ENCODE results near the gene BCL6B.
A peak's percentile ranks its signal among the peaks of the same experiment; 100 is the strongest.
"Not testable (repeated sequence)": the region's sequence is repeated elsewhere in the genome, so short reads cannot be mapped to it uniquely, and the experiment has no call there.

BCL6B gene

GRCh38 chr17:7046725-7047397, 24.0 kb downstream of the BCL6B start:
- Histone ChIP-seq H3K27me3 (replicated peaks; ENCODE audit: control insufficient read depth, insufficient read depth, low read length) (peaks cover 35% of the 10 kb centered on the region), H3K4me3 (ENCODE audit: low read length) (peak overlapping the region; percentile 44)
- not testable (repeated sequence) for DNase-seq (ENCODE audit: low read depth)

GRCh38 chr17:7047566-7047965, 24.7 kb downstream of the BCL6B start:
- no peak overlapping the region for H3K4me3 ChIP-seq (ENCODE audit: low read length)
- H3K4me1 ChIP-seq (ENCODE audit: control insufficient read depth, insufficient read depth, low read length): peaks cover 10% of the 10 kb centered on the region
- H3K36me3 ChIP-seq (ENCODE audit: control insufficient read depth, insufficient read depth, low read length, severe bottlenecking): no peaks in the 10 kb centered on the region
- no peak overlapping the region for H3K9ac ChIP-seq (ENCODE audit: low read length)
- no peak for DNase-seq (ENCODE audit: low read depth)
- H3K9me3 ChIP-seq (ENCODE audit: control insufficient read depth, low read length): no peaks in the 10 kb centered on the region
- peaks cover 34% of the 10 kb centered on the region for H3K27me3 ChIP-seq (replicated peaks; ENCODE audit: control insufficient read depth, insufficient read depth, low read length)

More at GRCh38 chr17:7046725-7047397, 24.0 kb downstream of the BCL6B start:
- H3K36me3 ChIP-seq (ENCODE audit: control insufficient read depth, insufficient read depth, low read length, severe bottlenecking); H3K9me3 ChIP-seq (ENCODE audit: control insufficient read depth, low read length); H3K4me1 ChIP-seq (ENCODE audit: control insufficient read depth, insufficient read depth, low read length); H3K9ac ChIP-seq (ENCODE audit: low read length): not testable (repeated sequence)

DNA sequence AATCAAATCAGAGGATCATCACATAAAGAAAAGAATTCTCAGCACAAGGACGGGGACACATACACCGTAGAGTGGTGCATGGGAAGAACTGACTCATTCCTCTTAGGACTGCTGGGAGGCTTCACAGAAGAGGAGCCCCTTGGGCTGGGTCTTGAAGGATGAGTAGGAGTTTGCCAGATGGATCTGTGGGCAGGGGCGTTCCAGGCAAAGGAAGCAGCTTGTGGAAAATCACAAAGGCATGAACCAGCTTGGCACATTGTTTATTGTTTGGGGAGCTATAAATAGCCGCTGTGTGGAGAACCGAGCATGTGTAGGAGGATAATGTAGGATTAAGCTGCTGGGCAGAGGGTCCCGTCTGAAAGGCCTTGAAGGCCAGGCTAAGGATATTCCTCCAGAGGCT, 26.1 kb downstream of the BCL6B start:
- no peaks in the 10 kb centered on the region for H3K9me3 ChIP-seq (ENCODE audit: control insufficient read depth, low read length)
- DNase-seq (ENCODE audit: low read depth): no peak
- no peaks in the 10 kb centered on the region for H3K36me3 ChIP-seq (ENCODE audit: control insufficient read depth, insufficient read depth, low read length, severe bottlenecking)
- no peak overlapping the region for H3K9ac ChIP-seq (ENCODE audit: low read length)
- peaks cover 31% of the 10 kb centered on the region for H3K27me3 ChIP-seq (replicated peaks; ENCODE audit: control insufficient read depth, insufficient read depth, low read length)
- H3K4me1 ChIP-seq (ENCODE audit: control insufficient read depth, insufficient read depth, low read length): no peaks in the 10 kb centered on the region
- no peak overlapping the region for H3K4me3 ChIP-seq (ENCODE audit: low read length)

DNA sequence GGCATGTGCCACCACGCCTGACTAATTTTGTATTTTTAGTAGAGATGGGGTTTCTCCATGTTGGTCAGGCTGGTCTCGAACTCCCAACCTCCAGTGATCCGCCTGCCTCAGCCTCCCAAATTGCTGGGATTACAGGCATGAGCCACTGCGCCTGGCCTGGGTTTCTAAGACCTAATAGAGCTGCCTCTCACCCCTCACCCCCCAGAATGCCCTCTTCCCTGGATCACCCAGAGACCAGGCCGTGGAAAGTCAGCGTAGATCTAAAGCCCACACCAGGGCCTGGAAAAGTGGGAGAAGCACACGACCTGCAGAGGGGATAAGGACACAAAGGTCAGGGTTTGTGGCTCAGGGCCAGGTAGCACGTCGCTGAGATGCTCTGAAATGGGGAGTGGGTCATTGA, 27.7 kb downstream of the BCL6B start:
- not testable (repeated sequence) for H3K36me3 ChIP-seq (ENCODE audit: control insufficient read depth, insufficient read depth, low read length, severe bottlenecking); H3K9me3 ChIP-seq (ENCODE audit: control insufficient read depth, low read length); DNase-seq (ENCODE audit: low read depth); H3K4me3 ChIP-seq (ENCODE audit: low read length); H3K4me1 ChIP-seq (ENCODE audit: control insufficient read depth, insufficient read depth, low read length); H3K9ac ChIP-seq (ENCODE audit: low read length)
- H3K27me3 ChIP-seq (replicated peaks; ENCODE audit: control insufficient read depth, insufficient read depth, low read length): peaks cover 34% of the 10 kb centered on the region

- no peaks in the 10 kb centered on the region for H3K9me3 ChIP-seq (ENCODE audit: control insufficient read depth, low read length)
- H3K4me3 ChIP-seq (ENCODE audit: low read length): no peak overlapping the region
- no peaks in the 10 kb centered on the region for H3K36me3 ChIP-seq (ENCODE audit: control insufficient read depth, insufficient read depth, low read length, severe bottlenecking)
- H3K9ac ChIP-seq (ENCODE audit: low read length): no peak overlapping the region
- peak; percentile 21 for DNase-seq (ENCODE audit: low read depth)
- H3K27me3 ChIP-seq (replicated peaks; ENCODE audit: control insufficient read depth, insufficient read depth, low read length): peaks cover 25% of the 10 kb centered on the region
- peaks cover 5% of the 10 kb centered on the region for H3K4me1 ChIP-seq (ENCODE audit: control insufficient read depth, insufficient read depth, low read length)
Measured at GRCh38 chr17:7056386-7056785, 33.5 kb downstream of the BCL6B start.

DNA sequence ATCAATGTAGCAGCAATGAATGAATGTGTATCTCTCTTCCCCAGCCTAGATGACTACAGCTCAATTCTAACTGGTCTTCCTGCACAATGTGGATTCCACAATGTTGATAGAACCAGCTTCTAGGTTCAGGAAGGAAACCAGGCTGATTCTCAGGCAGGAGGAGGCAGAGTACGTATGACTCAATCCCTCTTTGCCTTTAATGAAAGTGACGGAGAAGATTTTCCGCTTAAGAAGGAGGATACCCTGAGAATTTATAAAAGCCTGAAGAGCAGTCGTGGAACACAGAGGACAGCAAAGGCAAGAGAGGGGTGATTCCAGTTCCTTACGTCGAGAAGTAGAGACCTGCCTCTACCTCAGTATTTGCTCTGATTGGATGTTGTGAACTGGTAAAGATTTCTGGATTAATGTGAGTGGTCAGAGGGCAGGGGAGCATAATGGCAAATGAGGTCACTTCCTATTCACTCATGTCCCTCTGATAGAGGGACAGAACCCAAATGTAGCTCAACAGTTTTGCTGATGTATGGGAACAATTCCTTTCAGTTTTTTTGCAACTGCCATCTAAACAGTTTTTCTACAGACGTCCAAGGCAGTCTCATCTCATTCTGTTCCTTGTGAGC, 36.1 kb downstream of the BCL6B start:
- Histone ChIP-seq H3K27me3 (replicated peaks; ENCODE audit: control insufficient read depth, insufficient read depth, low read length) (peaks cover 17% of the 10 kb centered on the region), H3K9me3 (ENCODE audit: control insufficient read depth, low read length) (no peaks in the 10 kb centered on the region), H3K4me1 (ENCODE audit: control insufficient read depth, insufficient read depth, low read length) (peaks cover 5% of the 10 kb centered on the region), H3K9ac (ENCODE audit: low read length) (no peak overlapping the region), H3K36me3 (ENCODE audit: control insufficient read depth, insufficient read depth, low read length, severe bottlenecking) (no peaks in the 10 kb centered on the region), H3K4me3 (ENCODE audit: low read length) (no peak overlapping the region)
- DNase-seq (ENCODE audit: low read depth): no peak

DNA sequence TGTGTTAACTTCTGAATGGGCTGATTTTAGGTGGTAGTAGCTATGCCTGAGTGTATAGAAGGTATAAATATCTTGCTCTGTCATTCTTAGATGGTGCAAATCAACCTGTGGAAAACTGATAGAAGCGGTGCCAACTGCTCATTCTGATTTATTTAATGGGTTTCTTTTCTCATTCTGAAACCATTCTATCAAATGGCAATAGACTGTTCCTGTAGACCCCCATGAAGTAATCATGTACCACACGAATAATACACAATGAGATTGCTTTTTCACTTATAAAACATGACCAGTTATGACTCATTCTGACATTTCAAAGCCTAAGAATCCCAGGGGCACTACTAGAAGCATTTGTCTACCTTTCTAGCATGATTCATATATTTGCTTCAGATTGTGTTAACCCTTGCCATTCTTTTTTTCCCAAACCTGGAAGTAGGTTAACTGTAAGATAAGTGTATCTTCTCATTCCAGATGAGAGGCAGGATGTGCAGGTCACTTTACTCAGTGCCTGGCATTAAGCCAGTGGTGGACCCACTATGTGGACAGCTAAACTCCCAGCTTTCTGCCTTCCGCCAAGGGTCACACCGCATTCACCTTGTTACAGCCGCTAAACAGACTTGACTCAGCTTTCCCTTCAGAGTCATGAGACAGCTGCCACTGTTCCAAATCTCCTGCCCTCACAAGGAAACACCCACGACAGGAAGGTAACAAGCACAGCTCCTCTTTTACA, 37.5 kb downstream of the BCL6B start:
- Histone ChIP-seq H3K4me3 (ENCODE audit: low read length) (no peak overlapping the region), H3K4me1 (ENCODE audit: control insufficient read depth, insufficient read depth, low read length) (peaks cover 5% of the 10 kb centered on the region), H3K36me3 (ENCODE audit: control insufficient read depth, insufficient read depth, low read length, severe bottlenecking) (no peaks in the 10 kb centered on the region), H3K9me3 (ENCODE audit: control insufficient read depth, low read length) (no peaks in the 10 kb centered on the region), H3K9ac (ENCODE audit: low read length) (no peak overlapping the region), H3K27me3 (replicated peaks; ENCODE audit: control insufficient read depth, insufficient read depth, low read length) (peaks cover 19% of the 10 kb centered on the region)
- DNase-seq (ENCODE audit: low read depth): no peak

- H3K36me3 ChIP-seq (ENCODE audit: control insufficient read depth, insufficient read depth, low read length, severe bottlenecking): no peaks in the 10 kb centered on the region
- H3K27me3 ChIP-seq (replicated peaks; ENCODE audit: control insufficient read depth, insufficient read depth, low read length): peaks cover 41% of the 10 kb centered on the region
- H3K9ac ChIP-seq (ENCODE audit: low read length): no peak overlapping the region
- no peak overlapping the region for H3K4me3 ChIP-seq (ENCODE audit: low read length)
- H3K4me1 ChIP-seq (ENCODE audit: control insufficient read depth, insufficient read depth, low read length): peaks cover 5% of the 10 kb centered on the region
- H3K9me3 ChIP-seq (ENCODE audit: control insufficient read depth, low read length): peaks cover 16% of the 10 kb centered on the region
- no peak for DNase-seq (ENCODE audit: low read depth)
Measured at GRCh38 chr17:7063518-7064094, 40.8 kb downstream of the BCL6B start.

DNA sequence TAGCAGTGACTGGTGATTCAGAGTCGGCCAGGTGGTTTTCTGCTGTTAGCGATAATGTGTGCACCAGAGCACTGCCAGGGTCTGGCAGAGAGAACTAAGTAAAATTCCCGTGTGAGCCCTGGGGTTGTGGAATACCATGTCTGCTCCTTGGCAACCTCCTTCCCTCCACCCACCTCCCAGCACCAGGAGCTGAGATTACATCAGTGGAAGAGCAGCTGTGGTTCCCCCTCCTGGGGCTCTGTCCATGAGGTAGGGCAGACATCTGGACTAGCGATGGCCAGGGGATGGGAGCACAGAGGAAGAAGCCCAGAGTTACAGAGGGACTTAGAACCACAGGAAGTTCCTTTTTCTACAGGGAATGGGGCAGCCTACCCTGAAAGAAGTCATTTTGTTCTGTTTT, 41.4 kb downstream of the BCL6B start:
- Histone ChIP-seq H3K36me3 (ENCODE audit: control insufficient read depth, insufficient read depth, low read length, severe bottlenecking) (no peaks in the 10 kb centered on the region), H3K4me1 (ENCODE audit: control insufficient read depth, insufficient read depth, low read length) (peaks cover 5% of the 10 kb centered on the region), H3K9ac (ENCODE audit: low read length) (no peak overlapping the region), H3K9me3 (ENCODE audit: control insufficient read depth, low read length) (peaks cover 22% of the 10 kb centered on the region), H3K4me3 (ENCODE audit: low read length) (no peak overlapping the region), H3K27me3 (replicated peaks; ENCODE audit: control insufficient read depth, insufficient read depth, low read length) (peaks cover 47% of the 10 kb centered on the region)
- no peak for DNase-seq (ENCODE audit: low read depth)

GRCh38 chr17:7067198-7067597, 44.3 kb downstream of the BCL6B start:
- Histone ChIP-seq H3K4me1 (ENCODE audit: control insufficient read depth, insufficient read depth, low read length) (no peaks in the 10 kb centered on the region), H3K4me3 (ENCODE audit: low read length) (no peak overlapping the region), H3K27me3 (replicated peaks; ENCODE audit: control insufficient read depth, insufficient read depth, low read length) (peaks cover 58% of the 10 kb centered on the region), H3K36me3 (ENCODE audit: control insufficient read depth, insufficient read depth, low read length, severe bottlenecking) (no peaks in the 10 kb centered on the region), H3K9me3 (ENCODE audit: control insufficient read depth, low read length) (peaks cover 22% of the 10 kb centered on the region), H3K9ac (ENCODE audit: low read length) (no peak overlapping the region)
- DNase-seq (ENCODE audit: low read depth): no peak

GRCh38 chr17:7068268-7068667, 45.4 kb downstream of the BCL6B start:
- peaks cover 67% of the 10 kb centered on the region for H3K27me3 ChIP-seq (replicated peaks; ENCODE audit: control insufficient read depth, insufficient read depth, low read length)
- no peaks in the 10 kb centered on the region for H3K36me3 ChIP-seq (ENCODE audit: control insufficient read depth, insufficient read depth, low read length, severe bottlenecking)
- no peaks in the 10 kb centered on the region for H3K4me1 ChIP-seq (ENCODE audit: control insufficient read depth, insufficient read depth, low read length)
- no peak overlapping the region for H3K9ac ChIP-seq (ENCODE audit: low read length)
- peaks cover 22% of the 10 kb centered on the region for H3K9me3 ChIP-seq (ENCODE audit: control insufficient read depth, low read length)
- no peak overlapping the region for H3K4me3 ChIP-seq (ENCODE audit: low read length)
- no peak for DNase-seq (ENCODE audit: low read depth)

Measured in adipocyte (in vitro differentiated cells).